ENCODE data around the gene PRTN3. TPM values are rescaled to one million over a fixed set of nuclear protein-coding genes. Genes with fewer than 3 reads are reported as not detected.

Gene PRTN3
- total RNA-seq, 1 donor from 2014 or later: not detected

GRCh38 chr19:892894-893689 lies 52.3 kb downstream of the PRTN3 start, which contains the start of the genes MED16 and RNU6-9:
TSS of gene MED16 (minus strand) at chr19:893187. CDS start at chr19:891131, 2,056 bp downstream.
TSS of gene RNU6-9 (plus strand) at chr19:893484.
- peak within 1 kb of the TSS; percentile 91 for H3K4me3 Mint-ChIP-seq
- DNase-seq (peak; percentile 87), ATAC-seq (ENCODE audit: low read depth) (peak; percentile 93)
- peaks cover 41% of the 10 kb centered on the region for H3K36me3 Mint-ChIP-seq (ENCODE audit: low read depth)
- POLR2A ChIA-PET: interaction anchor here (0.7 to 7.8 kb wide), 16 partner anchors 14 to 382 kb away, joined by 3 to 213 read pairs (median 6); partner anchors contain the start of genes CIRBP, FAM174C, PTBP1 and R3HDM4
- no peaks in the 10 kb centered on the region for H3K27me3 Mint-ChIP-seq
- H3K9me3 Mint-ChIP-seq: no peaks in the 10 kb centered on the region
- peaks cover 21% of the 10 kb centered on the region for H3K4me1 Mint-ChIP-seq
- no peak for TF ChIP-seq CTCF (IDR thresholded peaks at IDR 0.05)
- intact Hi-C loops (cut with micrococcal nuclease): loop anchor here (1.0 to 2.0 kb wide), 5 partner anchors 16 to 96 kb away; partner anchors contain the start of genes KISS1R and PTBP1
- H3K27ac Mint-ChIP-seq: peak within 1 kb of the TSS; percentile 99
- CTCF ChIA-PET: interaction anchor here (0.9 to 1.2 kb wide), 3 partner anchors 14 to 29 kb away, joined by 5 to 6 read pairs (median 5); no protein-coding TSS in a partner anchor

- ATAC-seq (ENCODE audit: low read depth) (no peak), DNase-seq (no peak)
- no peaks in the 10 kb centered on the region for H3K9me3 Mint-ChIP-seq
- H3K27me3 Mint-ChIP-seq: no peaks in the 10 kb centered on the region
- H3K4me1 Mint-ChIP-seq: peaks cover 27% of the 10 kb centered on the region
- TF ChIP-seq CTCF (IDR thresholded peaks at IDR 0.05): no peak
- H3K27ac Mint-ChIP-seq: no peak overlapping the region
- H3K36me3 Mint-ChIP-seq (ENCODE audit: low read depth): peaks cover 42% of the 10 kb centered on the region
- CTCF ChIA-PET: no interaction called here
- intact Hi-C loops (cut with micrococcal nuclease): no loop called here
- H3K4me3 Mint-ChIP-seq: no peak overlapping the region
- POLR2A ChIA-PET: interaction anchor here (7.8 kb wide), 1 partner anchor 10 kb away, joined by 213 read pairs; no protein-coding TSS in a partner anchor
These were observed 55.6 kb downstream of the PRTN3 start for GRCh38 chr19:896434-896833.

GRCh38 chr19:896999-897398 lies 56.2 kb downstream of the PRTN3 start:
- DNase-seq (no peak), ATAC-seq (ENCODE audit: low read depth) (no peak)
- H3K4me1 Mint-ChIP-seq: peaks cover 27% of the 10 kb centered on the region
- no peak for TF ChIP-seq CTCF (IDR thresholded peaks at IDR 0.05)
- intact Hi-C loops (cut with micrococcal nuclease): no loop called here
- H3K4me3 Mint-ChIP-seq: no peak overlapping the region
- no peaks in the 10 kb centered on the region for H3K9me3 Mint-ChIP-seq
- peaks cover 46% of the 10 kb centered on the region for H3K36me3 Mint-ChIP-seq (ENCODE audit: low read depth)
- CTCF ChIA-PET: no interaction called here
- no peaks in the 10 kb centered on the region for H3K27me3 Mint-ChIP-seq
- H3K27ac Mint-ChIP-seq: no peak overlapping the region
- POLR2A ChIA-PET: interaction anchor here (7.8 kb wide), 1 partner anchor 10 kb away, joined by 213 read pairs; no protein-coding TSS in a partner anchor

- no peak for ATAC-seq (ENCODE audit: low read depth)
- intact Hi-C loops (cut with micrococcal nuclease): no loop called here
- H3K27ac Mint-ChIP-seq: no peak overlapping the region
- H3K4me3 Mint-ChIP-seq: no peak overlapping the region
- peaks cover 47% of the 10 kb centered on the region for H3K36me3 Mint-ChIP-seq (ENCODE audit: low read depth)
- DNase-seq: no peak
- H3K4me1 Mint-ChIP-seq: peaks cover 25% of the 10 kb centered on the region
- H3K27me3 Mint-ChIP-seq: no peaks in the 10 kb centered on the region
- ChIA-PET CTCF (no interaction called here), POLR2A (interaction anchor here (7.8 kb wide), 1 partner anchor 9 kb away, joined by 213 read pairs; no protein-coding TSS in a partner anchor)
- no peak for TF ChIP-seq CTCF (IDR thresholded peaks at IDR 0.05)
- no peaks in the 10 kb centered on the region for H3K9me3 Mint-ChIP-seq
These were observed 56.7 kb downstream of the PRTN3 start for GRCh38 chr19:897442-898039.

Other genes with a start within 250 kb of the PRTN3 start
- 54.7 and 58.2 TPM in 2 replicates for gene POLRMT, start 207.5 kb upstream of the PRTN3 start, total RNA-seq
- 0.64 and 0.73 TPM in 2 replicates for gene FGF22, start 201.1 kb upstream of the PRTN3 start, total RNA-seq
- 75.9 and 82.7 TPM in 2 replicates for gene RNF126, start 177.8 kb upstream of the PRTN3 start, total RNA-seq
- 2.1 and 2.2 TPM in 2 replicates for gene FSTL3, start 164.6 kb upstream of the PRTN3 start, total RNA-seq
- gene PRSS57, start 145.5 kb upstream of the PRTN3 start, total RNA-seq: not detected in 2 replicates
- gene PALM, start 132.1 kb upstream of the PRTN3 start, total RNA-seq: not detected in 2 replicates
- not detected in 2 replicates for gene MISP, start 89.9 kb upstream of the PRTN3 start, total RNA-seq
- gene PTBP1, start 43.5 kb upstream of the PRTN3 start, total RNA-seq: 404 and 417 TPM in 2 replicates
- not detected in 2 replicates for gene PLPPR3, start 19.0 kb upstream of the PRTN3 start, total RNA-seq
- 0.20 and 1.3 TPM in 2 replicates for gene AZU1, start 13.2 kb upstream of the PRTN3 start, total RNA-seq
- gene ELANE, start 11.3 kb downstream of the PRTN3 start, total RNA-seq: not detected in 2 replicates
- 0.54 TPM in 1 of 2 replicates, not detected in the other for gene CFD, start 18.7 kb downstream of the PRTN3 start, total RNA-seq
- 76.1 and 79.3 TPM in 2 replicates for gene MED16, start 52.2 kb downstream of the PRTN3 start, total RNA-seq
- not detected in 2 replicates for gene RNU6-9, start 52.5 kb downstream of the PRTN3 start, total RNA-seq
- gene R3HDM4, start 72.2 kb downstream of the PRTN3 start, total RNA-seq: 174 and 189 TPM in 2 replicates
- gene KISS1R, start 76.3 kb downstream of the PRTN3 start, total RNA-seq: 0.49 TPM in 2 replicates
- 67.7 and 74.9 TPM in 2 replicates for gene ARID3A, start 85.0 kb downstream of the PRTN3 start, total RNA-seq
- 66.5 and 84.7 TPM in 2 replicates for gene WDR18, start 143.3 kb downstream of the PRTN3 start, total RNA-seq
- 0.11 TPM in 1 of 2 replicates, not detected in the other for gene GRIN3B, start 159.4 kb downstream of the PRTN3 start, total RNA-seq
- 223 and 257 TPM in 2 replicates for gene TMEM259, start 180.1 kb downstream of the PRTN3 start, total RNA-seq
- not detected in 2 replicates for gene RNU6-2, start 180.5 kb downstream of the PRTN3 start, total RNA-seq
- gene CNN2, start 185.6 kb downstream of the PRTN3 start, total RNA-seq: 352 and 371 TPM in 2 replicates
- gene ABCA7, start 199.1 kb downstream of the PRTN3 start, total RNA-seq: 164 and 188 TPM in 2 replicates
- 266 and 312 TPM in 2 replicates for gene ARHGAP45, start 226.2 kb downstream of the PRTN3 start, total RNA-seq